Astrocyte (in vitro differentiated cells and primary cell): Measurements from ENCODE around the gene S100B. TPM values are rescaled to one million over a fixed set of nuclear protein-coding genes. Genes with fewer than 3 reads are reported as not detected.

Experiments used
- total RNA-seq: library from RNA; stranded (reverse); gene quantifications from 2 replicates; pipeline ENCODE4 v1.2.1, GENCODE V29; 2021

S100B gene
- total RNA-seq, 1 donor from 2014 or later, result 2.0 TPM

Other genes starting within 250 kb of the S100B start
- gene DIP2A, start 146.2 kb downstream of the S100B start, total RNA-seq, result 33.0 and 35.4 TPM in 2 replicates
- 105 and 106 TPM in 2 replicates for gene PRMT2, start 30.6 kb upstream of the S100B start, total RNA-seq